Breast epithelium (tissue), 4 donors: Measurements from ENCODE around the gene KRT222. TPM values are rescaled to one million over a fixed set of nuclear protein-coding genes. Genes with fewer than 3 reads are reported as not detected.
A peak's percentile ranks its signal among the peaks of the same experiment; 100 is the strongest.

Experiments used
- DNase-seq, 2 donors: peaks; one replicate each; pipeline ENCODE4 v3.0.0-alpha.2; 2019; ENCODE audit warnings: low spot score in 2 of 2
- H3K27ac ChIP-seq, 2 donors: fragments of 200-600 bp; sonication (generic) in 1 of 2; one replicate each; pipeline ENCODE4 v1.5.1; 2016 to 2019; ENCODE audit warnings: mild to moderate bottlenecking in 1 of 2
- H3K27me3 ChIP-seq, 2 donors: fragments of 200-600 bp; sonication (generic) in 1 of 2; one replicate each; pipeline versions ENCODE4 v1.5.1 to v1.6.0; 2017 to 2019; ENCODE audit warnings: control low read depth in 1 of 2, mild to moderate bottlenecking in 1 of 2
- H3K36me3 ChIP-seq: fragments of 200-600 bp; one replicate; pipeline ENCODE4 v1.5.1; 2019
- H3K4me1 ChIP-seq, 2 donors: fragments of 200-600 bp; sonication (generic); one replicate each; pipeline ENCODE4 v1.5.1; 2016 to 2019; ENCODE audit warnings: control low read depth in 1 of 2
- H3K4me3 ChIP-seq, 3 donors: fragments of 200-600 bp; sonication (generic); 1 replicate in 2 of 3; 2 replicates in 1 of 3; pipeline ENCODE4 v1.5.1; 2016 to 2019; ENCODE audit warnings: mild to moderate bottlenecking in 3 of 3, moderate library complexity in 2 of 3
- H3K9me3 ChIP-seq, 2 donors: fragments of 200-600 bp; sonication (generic) in 1 of 2; one replicate each; pipeline ENCODE4 v1.5.1; 2016 to 2019; ENCODE audit warnings: control low read depth in 1 of 2
- CTCF ChIP-seq, 3 donors: fragments of 450-650 bp; IDR thresholded peaks; one replicate each; pipeline ENCODE4 v1.5.1; 2016 to 2017; ENCODE audit warnings: antibody characterized with exemption in 3 of 3, mild to moderate bottlenecking in 3 of 3, moderate library complexity in 3 of 3
- POLR2A ChIP-seq: fragments of 450-650 bp; IDR thresholded peaks from one replicate; pipeline ENCODE4 v1.6.1; 2016; ENCODE audit warnings: antibody characterized with exemption, mild to moderate bottlenecking, moderate library complexity
- POLR2AphosphoS5 ChIP-seq, 3 donors: sonication (generic); formaldehyde crosslinking; IDR thresholded peaks; one replicate each; pipeline ENCODE4 v1.6.1; 2017; ENCODE audit warnings: antibody characterized with exemption in 3 of 3
- intact Hi-C: fragments of 100-400 bp; cut with DNase I; formaldehyde crosslinking; loops from one replicate; pipeline ENCODE4 v1.15.1; 2023; ENCODE audit warnings: low total_unique reads
- total RNA-seq, 3 donors: library from RNA; depleted of rRNA; stranded (reverse); fragments of >200 nt; gene quantifications; one replicate each; pipeline ENCODE4 v1.1.0, GENCODE V29; 2016

The KRT222 gene
- 1 to 10 TPM in 2 of 3 donors, under 1 TPM in 1; 0.80 to 1.3 (median 1.0) TPM for total RNA-seq

DNA sequence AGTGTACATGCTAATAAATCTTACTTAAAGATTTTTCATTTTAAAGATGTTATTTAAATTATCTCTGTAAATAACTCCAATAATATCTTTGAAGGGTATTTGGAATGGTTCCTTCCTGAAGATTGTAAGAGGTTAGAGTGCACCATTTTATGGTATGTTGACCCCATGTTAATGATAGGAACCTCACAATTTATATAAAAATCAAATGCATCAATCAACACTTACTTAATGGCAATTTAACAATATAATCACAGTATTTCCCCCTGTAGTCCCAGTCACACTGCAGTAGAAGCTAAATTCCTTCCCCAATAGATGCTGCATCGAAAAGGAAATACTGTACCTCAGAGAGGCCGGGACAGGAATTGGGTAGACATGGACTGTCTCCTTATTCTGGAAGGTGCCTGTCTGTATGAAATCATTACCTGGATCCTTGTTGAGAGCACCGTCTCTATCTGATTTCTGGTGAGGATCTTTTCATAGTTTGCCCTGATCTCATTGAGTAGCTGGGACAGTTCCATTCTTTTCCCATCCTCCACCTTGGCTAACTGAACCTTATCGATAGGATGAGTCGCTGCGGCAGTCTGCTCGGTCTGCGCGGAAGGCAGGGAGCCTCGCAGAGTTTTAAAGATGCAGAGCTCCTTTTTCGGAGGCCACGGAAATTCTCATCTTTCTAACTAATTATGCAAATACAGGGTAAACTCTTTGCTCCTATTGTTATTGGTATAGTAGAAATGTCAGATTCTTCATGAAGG, at the start of gene KRT222:
Gene KRT222 (minus strand): TSS at position 596 of the 752 bp plus-strand sequence. CDS start 78 bp downstream, at position 518.
- H3K36me3 ChIP-seq: no peaks in the 10 kb centered on the region
- peak within 1 kb of the TSS in 2 of 3 donors; percentile 28 to 55 for H3K4me3 ChIP-seq
- H3K4me1 ChIP-seq: no peaks in the 10 kb centered on the region
- no peak for TF ChIP-seq POLR2A
- TF ChIP-seq CTCF (IDR thresholded peaks at IDR 0.05): no peak
- no peak for TF ChIP-seq POLR2AphosphoS5 (IDR thresholded peaks at IDR 0.05)
- intact Hi-C loops: no loop called here
- H3K27me3 ChIP-seq: no peaks in the 10 kb centered on the region
- no peaks in the 10 kb centered on the region for H3K9me3 ChIP-seq
- DNase-seq: no peak
- H3K27ac ChIP-seq: no peak within 1 kb of the TSS

DNA sequence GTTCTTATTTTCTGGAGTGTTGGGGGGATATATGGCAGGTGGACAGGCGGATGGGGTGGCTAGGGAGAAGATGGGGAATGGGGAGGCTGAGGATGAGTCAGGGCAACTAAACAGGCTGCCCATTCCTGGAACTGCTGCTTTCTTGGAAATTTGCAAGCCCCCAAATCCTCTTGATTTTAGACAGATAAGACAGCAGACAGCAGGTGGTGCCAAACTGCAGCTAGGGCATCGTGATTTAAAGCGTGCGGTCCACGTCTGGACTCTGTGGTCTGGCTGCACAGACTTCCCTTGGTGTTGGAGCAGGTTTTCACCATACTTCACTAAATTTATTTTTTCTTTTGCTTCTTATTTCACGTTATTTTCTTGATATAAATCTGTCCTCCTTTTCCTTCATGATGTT, 49.5 kb upstream of the KRT222 start:
- intact Hi-C loops: no loop called here
- Histone ChIP-seq H3K36me3 (no peaks in the 10 kb centered on the region), H3K27ac (no peak overlapping the region), H3K4me1 (no peaks in the 10 kb centered on the region), H3K27me3 (no peaks in the 10 kb centered on the region), H3K9me3 (no peaks in the 10 kb centered on the region), H3K4me3 (no peak overlapping the region)
- TF ChIP-seq CTCF (IDR thresholded peaks at IDR 0.05): no peak
- no peak for TF ChIP-seq POLR2A
- TF ChIP-seq POLR2AphosphoS5 (IDR thresholded peaks at IDR 0.05): no peak
- DNase-seq: no peak

- intact Hi-C loops: no loop called here
- peak in 1 of 3 donors; percentile 62 for TF ChIP-seq POLR2AphosphoS5 (IDR thresholded peaks at IDR 0.05)
- TF ChIP-seq POLR2A: no peak
- H3K4me3 ChIP-seq: no peak overlapping the region
- H3K27me3 ChIP-seq: no peaks in the 10 kb centered on the region
- H3K36me3 ChIP-seq: no peaks in the 10 kb centered on the region
- H3K9me3 ChIP-seq: no peaks in the 10 kb centered on the region
- no peak overlapping the region for H3K27ac ChIP-seq
- no peak for DNase-seq
- no peaks in the 10 kb centered on the region for H3K4me1 ChIP-seq
Observed at GRCh38 chr17:40707745-40708144, 42.8 kb upstream of the KRT222 start.

DNA sequence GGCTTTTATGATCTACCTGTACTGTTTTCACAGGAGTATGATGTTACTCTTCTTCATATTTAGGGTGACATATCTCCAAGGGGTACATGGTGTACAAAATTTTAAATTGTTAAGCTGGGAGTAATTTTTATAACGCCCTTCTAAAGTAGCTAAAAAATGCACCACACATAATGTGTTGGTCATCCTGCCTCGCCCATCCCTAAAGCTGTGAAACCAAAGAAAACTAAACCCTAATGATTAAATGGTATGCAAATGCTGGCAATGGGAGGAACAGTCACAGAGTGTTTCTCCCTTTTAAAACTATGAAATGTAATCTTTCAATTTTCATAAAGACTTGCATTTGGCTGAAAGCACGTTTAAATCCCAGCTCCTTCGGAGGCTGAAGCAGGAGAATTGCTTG, 40.6 kb upstream of the KRT222 start:
- no peaks in the 10 kb centered on the region for H3K36me3 ChIP-seq
- intact Hi-C loops: no loop called here
- no peak for DNase-seq

GRCh38 chr17:40703652-40704051, 38.7 kb upstream of the KRT222 start, which contains the start of gene KRT24:
TSS of gene KRT24 (minus strand) at chr17:40703752. CDS start at chr17:40703693, 59 bp downstream.
- DNase-seq: no peak
- intact Hi-C loops: no loop called here

More for the DNA sequence above, 40.6 kb upstream of the KRT222 start:
- TF ChIP-seq CTCF (IDR thresholded peaks at IDR 0.05) (no peak), POLR2A (no peak), POLR2AphosphoS5 (IDR thresholded peaks at IDR 0.05) (no peak)
- no peak overlapping the region for H3K27ac ChIP-seq
- no peaks in the 10 kb centered on the region for H3K27me3 ChIP-seq
- no peaks in the 10 kb centered on the region for H3K4me1 ChIP-seq
- H3K4me3 ChIP-seq: no peak overlapping the region
- no peaks in the 10 kb centered on the region for H3K9me3 ChIP-seq

More at GRCh38 chr17:40703652-40704051, 38.7 kb upstream of the KRT222 start, which contains the start of gene KRT24:
- H3K27ac ChIP-seq: no peak within 1 kb of the TSS
- TF ChIP-seq POLR2A: no peak
- no peak for TF ChIP-seq POLR2AphosphoS5 (IDR thresholded peaks at IDR 0.05)
- no peak for TF ChIP-seq CTCF (IDR thresholded peaks at IDR 0.05)
- H3K4me1 ChIP-seq: no peaks in the 10 kb centered on the region
- H3K4me3 ChIP-seq: no peak within 1 kb of the TSS
- H3K9me3 ChIP-seq: no peaks in the 10 kb centered on the region
- no peaks in the 10 kb centered on the region for H3K36me3 ChIP-seq
- no peaks in the 10 kb centered on the region for H3K27me3 ChIP-seq
